ENCODE data around the gene C1orf198.
"Not testable (repeated sequence)": the region's sequence is repeated elsewhere in the genome, so short reads cannot be mapped to it uniquely, and the experiment has no call there.

Gene C1orf198

DNA sequence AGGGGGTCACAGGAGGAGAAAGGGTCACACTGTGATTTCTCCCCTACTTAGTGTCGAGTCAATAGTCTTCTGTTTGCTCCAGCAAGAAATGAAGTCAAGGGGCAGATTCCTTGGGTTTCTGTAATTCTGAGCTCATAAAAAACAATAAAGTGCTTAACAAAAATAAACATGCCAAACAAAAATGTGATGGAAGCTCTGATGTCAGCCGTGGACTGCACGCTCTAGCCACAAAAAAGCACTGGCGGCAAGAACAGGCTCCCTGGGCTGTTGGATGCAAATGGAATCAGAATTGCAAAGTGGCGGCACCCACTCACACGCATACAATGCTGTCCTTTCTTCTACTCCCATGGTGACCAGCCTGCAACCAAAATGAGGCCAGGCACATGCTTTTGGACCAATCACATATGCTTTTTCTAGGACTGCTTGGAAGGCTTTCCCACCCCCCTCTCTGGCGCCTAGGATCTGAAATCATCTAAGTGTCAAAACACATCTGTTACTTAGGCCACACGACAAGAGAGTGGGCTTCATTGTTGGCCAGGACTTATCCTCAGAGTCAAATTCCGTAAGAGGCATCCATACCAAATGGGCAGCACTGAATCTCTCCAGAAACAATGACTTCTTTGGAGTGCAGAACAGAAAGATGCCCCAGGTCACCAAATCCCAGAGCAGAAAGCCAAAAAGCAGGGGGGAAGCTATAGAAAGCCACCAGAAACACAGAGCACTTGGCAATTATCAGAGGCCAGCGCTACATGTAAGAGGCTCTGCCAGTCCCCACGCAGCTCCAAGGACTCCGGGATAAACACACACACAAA is 9.2 kb downstream of the C1orf198 start:
- DNase-seq, result no peak

DNA sequence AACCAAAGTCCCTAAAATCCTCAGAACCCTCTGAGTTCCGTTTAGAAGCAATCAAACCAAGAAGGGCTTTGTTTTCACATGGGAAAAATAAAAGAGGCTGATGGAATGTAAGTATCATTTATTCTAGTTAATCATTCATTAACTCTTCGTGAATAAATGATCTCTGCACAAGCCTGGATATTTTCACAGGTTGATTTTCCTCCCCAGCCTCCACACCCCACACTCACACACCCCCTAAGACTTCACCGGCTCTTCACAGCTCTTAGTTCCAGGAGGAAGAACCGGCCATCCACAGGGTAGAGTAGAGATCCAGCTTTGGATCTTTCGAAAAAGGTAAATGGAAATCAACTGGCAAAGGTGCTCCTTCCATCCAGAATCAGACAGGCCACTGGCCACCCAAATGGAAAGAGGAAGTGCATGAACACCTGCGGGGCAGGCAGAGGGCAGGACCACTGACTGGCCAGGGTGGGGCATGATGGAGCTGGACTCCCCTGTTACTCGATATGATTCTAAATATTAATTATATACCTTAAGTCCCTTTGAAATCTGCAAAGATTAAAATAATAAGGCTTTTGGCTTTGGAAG is 10.0 kb downstream of the C1orf198 start:
- DNase-seq, result no peak

DNA sequence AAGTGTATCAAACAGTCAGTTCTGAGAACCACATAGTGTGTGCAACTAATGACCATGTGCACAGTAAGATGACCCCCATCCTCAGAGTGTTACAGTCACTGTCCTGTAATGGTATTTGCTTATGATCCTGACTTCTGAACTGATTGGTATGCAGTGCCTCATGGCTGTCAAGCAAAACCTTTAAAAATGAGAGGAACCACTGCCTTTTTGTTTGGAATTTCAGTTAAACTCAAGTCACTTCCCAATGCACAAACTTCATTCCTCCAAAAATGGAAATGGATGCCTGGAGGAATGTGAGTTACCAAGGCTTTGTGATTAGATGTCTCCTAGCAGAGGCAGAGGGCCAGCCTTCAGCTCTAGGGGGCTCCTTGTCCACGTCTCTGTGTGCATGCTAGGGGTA is 10.5 kb downstream of the C1orf198 start:
- no peak for DNase-seq

DNA sequence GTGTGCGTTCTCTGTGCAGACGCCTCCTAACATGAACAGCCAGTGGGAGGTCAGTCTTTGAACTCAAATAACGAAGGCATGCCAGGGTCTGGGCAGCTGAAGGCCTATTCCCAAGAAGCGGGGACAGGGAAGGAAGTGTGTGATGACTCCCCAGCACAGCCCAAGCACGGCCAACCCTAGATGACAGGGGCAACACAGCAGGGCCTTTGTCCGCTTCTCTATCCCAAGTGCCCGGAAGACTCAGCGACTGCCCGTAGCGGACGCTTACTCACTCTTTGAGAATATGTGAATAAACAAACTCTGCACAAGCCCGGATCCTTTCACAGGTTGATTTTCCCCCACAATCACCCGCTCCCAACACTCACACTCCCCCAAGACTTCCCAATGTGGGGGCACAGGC is 11.2 kb downstream of the C1orf198 start:
- DNase-seq, result no peak

DNA sequence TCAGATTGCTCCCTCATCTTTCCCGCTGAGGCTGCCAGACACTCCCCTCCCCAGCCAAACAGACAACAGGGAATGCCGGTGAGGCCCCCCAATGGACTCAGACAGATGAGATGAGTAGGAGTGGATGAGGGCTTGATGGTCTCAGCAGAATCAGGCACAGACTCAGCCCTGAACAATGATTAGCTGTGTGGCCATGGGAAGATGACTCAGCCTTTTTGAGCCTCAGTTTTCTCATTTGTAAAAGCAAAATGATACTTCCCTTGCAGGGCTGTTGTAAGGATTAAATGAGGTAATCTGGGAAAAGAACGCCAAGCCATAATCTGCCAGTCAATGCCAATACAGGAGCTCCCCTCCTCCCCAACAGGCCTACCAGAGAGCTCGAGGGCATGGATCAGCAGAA is 12.4 kb downstream of the C1orf198 start:
- DNase-seq, result no peak

DNA sequence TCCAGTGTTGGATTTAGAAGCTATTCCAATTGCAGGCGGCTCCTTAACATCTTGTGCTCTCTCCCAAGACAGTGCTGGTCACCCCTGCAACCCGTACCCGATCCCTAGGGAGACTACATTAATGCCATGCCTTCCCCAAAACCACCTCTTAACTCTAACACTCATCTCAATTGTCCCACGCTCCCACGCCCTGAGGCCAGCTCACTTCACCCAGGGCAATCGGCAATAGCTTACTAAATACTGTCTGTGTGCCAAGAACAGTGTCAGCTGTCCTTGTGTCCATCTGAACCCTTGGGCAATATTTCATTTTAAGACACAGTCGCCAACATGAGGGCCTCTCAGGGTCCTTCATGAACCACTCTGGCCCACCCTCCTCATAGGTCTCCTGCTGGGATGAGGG is 13.9 kb downstream of the C1orf198 start:
- no peak for DNase-seq

DNA sequence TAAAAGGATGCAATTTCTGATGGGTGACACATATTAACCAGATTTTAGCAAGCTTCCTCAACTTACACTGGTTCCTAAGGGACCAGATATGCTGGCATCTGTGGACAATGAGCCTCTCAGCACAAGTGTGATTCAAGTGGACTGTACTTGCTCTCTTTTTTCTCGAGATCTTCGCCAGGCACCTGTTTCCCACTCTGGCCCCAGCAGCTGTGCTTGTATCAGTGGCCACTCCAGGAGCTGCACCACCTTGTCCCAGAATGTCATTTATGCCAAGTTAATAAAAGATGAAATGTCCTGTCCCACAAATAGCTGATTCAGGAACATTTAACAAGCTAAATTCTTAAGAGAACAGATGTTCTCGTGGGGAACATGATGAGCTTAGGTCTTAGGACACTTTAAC is 14.6 kb downstream of the C1orf198 start:
- DNase-seq, result no peak

DNA sequence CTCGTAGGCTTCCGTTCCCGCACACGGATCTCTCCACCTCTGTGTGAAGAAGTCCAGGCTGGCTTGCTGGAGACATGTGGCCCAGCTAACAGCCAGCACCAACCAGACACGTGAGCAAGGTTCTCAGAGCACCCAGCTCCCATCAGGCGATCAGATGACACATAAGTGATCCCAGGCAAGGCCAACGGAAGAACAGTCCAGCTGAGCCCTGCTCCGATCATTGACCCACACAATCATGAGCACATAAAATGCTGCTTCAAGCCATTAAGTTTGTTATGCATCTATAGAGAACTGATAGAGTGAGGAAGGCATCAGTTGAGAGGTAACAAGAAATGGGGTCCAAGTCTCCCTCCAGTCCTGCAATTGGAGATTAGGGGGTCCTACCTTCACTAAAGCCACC is 15.4 kb downstream of the C1orf198 start:
- DNase-seq, result no peak

DNA sequence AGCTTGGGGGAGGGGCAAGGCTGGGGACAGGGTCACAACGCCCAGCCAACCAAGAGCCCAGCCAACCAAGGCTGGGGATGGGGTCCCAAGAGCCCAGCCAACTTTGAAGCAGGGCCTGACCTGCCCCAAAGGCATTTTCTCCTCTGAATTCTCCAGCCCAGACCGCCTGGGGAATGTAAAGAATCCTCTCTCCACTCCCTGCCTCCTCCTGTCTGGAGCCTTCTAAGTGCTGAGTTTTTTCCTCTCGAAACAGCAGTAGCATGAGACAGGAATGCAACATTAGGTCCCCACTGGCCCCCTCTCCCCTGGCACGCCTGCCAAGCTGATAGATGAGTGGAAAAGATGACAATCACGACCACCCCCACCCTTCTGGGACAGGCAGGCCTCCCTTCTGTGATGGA is 17.0 kb downstream of the C1orf198 start:
- no peak for DNase-seq

DNA sequence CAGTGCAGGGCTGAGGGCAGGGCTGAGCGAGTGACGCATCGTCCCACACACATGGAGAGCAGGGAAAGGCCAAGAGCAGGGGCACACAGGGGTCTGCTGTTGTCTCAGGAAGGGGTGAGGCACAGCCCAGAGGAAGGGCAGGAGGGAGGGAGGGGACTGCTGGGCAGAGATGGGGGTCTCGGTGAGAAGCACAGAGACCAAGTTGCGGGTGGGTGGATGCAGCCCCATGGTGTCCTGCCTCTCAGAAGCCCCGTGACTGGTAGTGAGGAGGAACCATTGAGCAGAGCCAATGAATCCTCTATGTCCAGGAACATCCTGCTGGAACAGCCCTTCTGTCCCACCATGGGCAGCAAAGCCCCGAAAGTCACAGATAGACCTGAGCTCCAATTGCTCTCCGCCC is 17.8 kb downstream of the C1orf198 start:
- no peak for DNase-seq

DNA sequence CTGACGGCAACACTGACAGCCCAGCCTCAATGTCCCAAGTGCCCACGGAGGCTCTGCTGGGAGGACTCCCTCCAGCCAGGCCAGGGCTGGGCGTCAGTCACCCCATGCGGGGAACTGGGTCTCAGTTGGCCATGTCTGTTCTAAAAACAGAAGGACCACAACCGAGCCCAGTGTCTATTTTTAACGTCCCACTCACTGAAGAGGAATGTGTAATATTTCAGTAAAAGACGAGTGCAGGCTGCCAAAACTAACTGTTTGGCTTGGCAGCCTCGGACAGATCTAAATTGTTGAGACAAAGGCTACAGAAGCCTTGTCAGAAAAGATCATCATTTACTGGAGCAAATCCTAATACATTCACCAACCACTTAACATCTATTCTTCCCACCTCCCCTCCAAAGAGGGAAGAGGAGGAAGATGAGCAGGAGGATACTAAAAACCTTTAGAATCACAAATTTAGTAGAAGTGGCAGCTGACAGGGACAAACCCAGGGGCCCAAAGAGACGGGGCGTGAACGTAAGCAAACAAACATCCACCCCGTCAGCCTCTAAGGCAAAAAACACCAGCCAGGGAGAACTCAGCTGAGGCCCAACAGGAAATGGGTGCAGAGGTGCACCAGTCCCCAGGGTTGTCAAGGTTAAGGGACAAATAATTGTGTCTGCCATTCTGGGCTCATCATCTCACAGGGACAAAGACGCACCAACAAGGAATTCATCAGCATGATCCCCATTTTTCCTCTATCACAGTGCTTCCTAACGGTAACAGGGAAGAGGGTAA is 18.7 kb downstream of the C1orf198 start:
- no peak for DNase-seq

DNA sequence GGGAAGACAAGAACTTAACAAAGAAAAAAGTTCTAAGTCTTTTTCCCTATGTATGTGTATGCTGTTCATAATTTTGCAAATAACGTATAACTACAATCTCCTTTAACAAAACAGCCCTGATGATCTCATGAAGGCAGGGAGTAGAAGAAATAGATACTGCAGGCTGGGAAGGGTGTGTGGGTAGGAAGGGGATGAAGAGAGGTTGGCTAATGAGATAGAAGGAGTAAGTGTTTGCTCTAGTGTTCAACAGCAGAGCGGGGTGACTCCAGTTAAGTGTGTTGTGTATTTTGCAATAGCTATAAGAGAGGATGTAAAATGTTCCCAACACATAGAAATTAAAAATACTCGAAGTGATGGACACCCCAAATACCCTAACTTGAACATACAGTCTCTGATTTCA is 20.1 kb downstream of the C1orf198 start:
- DNase-seq, result no peak

DNA sequence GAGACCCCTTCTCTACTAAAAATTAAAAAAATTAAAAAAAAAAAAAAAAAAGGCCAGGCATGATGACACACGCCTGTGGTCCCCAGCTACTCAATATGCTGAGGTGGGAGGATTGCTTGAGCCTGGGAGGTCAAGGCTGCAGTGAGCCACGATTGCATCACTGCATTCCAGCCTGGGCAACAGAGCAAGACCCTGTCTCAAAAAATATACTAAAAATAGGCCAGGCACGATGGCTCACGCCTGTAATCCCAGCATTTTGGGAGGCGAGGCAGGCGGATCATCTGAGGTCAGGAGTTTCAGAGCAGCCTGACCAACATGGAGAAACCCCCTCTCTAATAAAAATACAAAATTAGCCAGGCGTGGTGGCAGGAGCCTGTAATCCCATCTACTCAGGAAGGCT is 23.1 kb downstream of the C1orf198 start:
- DNase-seq, result not testable (repeated sequence)

DNA sequence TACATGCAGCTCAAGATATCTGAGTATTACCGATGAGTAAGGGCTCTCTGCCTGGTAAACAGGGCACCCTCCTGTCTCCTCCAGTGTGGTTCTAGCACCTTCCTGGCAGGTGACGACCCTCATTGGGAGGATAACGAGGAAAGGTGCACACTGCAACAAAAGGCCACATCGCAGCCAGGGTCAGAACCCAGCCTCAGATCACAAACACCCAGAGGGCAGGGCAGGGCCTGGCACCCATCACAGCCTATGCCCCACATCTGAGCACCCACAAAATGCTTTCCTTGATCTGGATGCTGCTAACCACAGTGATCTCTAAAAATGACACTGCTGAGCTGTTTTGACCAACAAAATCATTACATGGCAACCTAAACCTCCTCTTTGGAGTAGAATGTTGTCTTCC is 23.8 kb downstream of the C1orf198 start:
- DNase-seq, result no peak

DNA sequence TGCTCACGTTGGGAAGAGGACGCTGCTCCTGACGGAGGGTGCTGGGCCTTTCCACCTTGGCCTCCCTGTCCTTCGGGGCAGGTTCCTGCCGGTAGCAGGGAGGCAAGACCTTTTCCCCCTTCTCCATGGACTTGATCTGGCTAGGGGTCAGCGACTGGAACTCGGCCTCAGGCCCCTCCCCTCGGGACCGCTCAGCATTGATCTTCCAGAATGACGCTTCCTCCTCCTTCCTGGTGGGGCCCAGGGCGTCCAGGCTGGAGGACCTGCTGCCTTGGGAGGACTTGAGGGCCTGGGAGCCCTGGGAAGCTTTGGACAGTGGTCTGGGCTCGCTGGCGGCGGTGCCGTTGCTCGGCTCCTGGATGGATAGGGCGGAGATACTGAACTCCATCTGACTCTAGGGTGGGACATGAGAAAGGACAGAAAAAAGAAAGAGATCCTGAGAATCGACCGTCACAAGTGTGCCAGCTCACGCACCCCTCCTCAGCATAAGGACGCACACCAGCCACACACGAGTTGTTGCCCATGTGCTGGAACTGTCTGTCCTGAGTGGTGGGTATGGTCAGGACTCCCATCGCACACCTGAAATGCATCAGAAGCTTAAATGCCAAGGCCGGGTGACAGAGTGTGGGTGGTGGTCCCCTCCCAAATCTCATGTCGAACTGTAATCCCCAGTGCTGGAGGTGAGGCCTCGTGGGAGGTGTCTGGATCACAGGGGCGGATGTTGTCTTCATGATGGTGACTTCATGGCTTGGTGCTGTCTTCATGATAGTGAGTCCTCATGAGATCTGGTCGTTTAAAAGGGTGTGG is 24.6 kb downstream of the C1orf198 start:
- no peak for DNase-seq

DNA sequence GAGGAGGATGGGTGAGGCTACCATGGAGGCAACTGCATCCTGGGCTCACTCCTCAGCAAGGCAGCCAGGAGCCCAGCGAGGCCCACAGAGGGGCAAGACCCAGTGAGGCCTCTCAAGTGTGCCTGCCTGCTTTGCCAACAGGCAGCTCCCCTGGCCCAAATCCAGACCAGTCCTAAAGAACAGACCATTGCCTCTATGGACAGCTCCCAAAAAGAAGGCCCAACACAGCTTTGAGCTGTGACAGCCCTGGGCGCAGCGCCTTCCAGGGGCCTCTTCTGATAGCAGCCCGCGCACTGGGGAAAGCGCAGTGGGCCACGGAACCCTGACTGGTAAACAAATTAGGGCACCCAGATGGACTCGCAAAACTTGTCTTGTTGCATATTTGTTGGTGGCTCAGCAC is 25.5 kb downstream of the C1orf198 start:
- no peak for DNase-seq

DNA sequence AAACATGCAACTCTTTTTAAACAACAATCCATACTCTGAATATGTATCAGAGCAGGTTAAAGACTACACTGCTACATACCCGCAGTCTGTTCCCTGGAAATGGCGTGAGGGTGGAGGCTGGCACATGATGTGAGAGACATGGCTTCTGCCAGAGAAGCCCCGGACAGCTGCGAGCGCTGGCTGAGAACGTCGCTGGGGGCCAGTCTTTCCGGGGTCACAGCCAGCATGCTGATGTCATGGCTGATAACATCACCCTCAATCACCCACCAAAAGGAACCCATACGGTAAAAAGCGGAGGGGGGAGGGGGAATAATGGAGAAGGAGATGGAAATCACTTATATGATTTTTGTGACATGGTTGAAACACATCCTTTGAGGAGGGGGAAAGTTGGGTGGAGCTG is 29.1 kb downstream of the C1orf198 start:
- DNase-seq, result no peak

DNA sequence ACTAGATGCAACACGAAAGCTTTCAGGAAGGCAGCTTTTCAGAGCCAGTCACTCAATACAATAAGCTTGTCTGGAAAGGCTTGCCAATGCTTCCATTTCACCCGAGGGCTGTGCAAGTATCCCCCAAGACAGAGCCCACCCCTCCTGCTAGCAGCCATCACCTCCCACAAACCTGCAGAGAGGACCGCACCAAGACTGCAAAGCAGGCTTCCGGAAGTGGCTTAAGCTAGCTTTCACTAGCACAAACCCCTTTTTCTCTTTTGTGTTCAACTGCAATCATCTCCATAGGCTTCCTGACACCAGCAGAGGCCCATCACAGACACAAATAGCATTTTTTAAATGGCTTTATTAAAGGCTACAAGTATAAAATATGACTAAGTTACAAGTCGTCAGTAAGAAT is 31.5 kb downstream of the C1orf198 start:
- DNase-seq, result no peak

DNA sequence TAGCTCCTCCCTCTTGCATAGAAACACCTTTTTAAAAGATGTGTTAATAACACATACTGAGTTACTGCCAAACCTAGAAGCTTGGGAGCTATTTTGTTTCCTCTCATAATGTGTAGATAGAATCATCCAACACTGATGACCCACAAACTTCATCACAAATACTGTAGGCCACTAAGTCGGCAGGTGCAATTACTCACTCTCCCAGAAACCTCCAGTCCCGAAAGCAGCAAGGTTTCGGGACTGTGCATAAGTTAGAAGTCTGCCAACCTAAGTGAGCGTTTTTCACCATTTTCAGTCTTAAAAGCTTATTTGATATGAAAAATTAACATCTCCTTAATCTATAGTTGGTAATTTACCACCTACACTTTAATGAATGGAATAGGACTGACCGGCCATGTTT is 32.0 kb downstream of the C1orf198 start:
- no peak for DNase-seq

DNA sequence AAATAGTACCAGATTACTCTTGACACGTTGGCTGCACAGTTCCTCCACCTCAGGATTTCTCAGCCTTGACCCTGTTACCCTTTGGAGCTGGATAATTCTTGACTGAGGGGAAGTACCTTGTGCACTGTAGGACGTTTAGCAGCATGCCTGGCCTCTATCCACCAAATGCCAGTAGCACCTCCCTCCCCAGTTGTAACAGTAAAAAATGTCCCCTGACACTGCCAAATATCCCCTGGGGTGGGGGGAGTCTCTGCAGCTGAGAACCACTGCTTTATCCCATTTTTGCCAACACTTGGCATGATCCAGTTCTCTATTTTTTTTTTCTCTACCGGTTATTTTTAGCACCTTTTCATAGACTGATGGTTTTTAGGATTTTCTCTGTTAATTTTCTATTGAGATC is 34.0 kb downstream of the C1orf198 start:
- DNase-seq, result no peak

DNA sequence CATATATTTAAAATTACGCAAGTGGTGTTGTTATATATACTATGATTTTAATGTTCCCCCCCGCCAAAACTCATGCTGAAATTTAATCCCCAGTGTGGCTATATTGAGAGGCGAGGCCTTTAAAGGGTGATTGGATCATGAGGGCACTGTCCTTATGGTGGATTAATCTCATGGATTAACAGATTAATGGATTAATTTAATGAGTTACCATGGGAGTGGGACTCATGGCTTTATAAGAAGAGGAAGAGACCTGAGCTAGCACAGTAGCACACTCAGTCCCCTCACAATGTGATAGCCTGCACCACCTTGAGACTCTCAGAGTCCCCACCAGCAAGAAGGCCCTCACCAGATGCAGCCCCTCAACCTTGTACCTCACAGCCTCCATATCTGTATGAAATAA is 34.8 kb downstream of the C1orf198 start:
- no peak for DNase-seq

DNA sequence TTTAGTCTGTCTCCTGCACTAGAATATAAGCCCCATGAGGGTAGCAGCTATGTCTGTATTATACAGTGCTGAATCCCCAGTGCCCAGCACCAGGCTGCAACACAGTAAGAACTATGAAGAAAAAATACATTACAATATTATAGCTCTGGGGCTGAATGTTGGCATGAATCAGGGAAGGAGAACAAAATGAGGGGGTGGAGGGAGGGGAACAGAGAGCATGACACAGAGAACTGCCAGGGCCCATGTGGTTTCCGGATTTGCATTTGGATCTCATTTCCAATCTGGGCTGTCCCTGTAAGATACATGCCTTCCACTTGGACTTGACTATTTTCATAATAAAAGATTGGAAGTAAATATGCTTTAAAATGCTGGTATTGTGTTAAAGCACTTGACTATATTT is 35.8 kb downstream of the C1orf198 start:
- DNase-seq, result no peak

DNA sequence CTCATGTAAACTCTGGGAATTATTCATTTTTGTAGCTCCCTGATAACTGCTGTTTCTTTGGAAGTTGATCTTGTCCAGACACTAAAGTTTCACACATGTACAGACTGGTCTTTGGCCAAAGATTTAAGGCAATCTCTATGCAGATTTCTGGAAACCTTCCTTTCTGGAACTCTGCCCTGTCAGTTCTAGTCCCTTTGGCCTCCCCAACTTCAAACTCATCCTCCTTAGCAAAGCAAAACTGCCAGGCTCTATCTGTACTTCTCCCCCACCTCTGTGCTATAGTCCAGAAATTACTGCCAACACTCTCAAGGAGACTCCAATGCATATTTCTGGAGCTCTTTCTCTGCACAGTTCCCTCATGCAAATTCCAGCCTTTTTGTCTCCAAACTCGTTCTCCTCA is 36.5 kb downstream of the C1orf198 start:
- DNase-seq, result no peak
